CD1c-positive myeloid dendritic cell (primary cell): ENCODE measurements around the gene OR4D1.
"Not testable (repeated sequence)": the region's sequence is repeated elsewhere in the genome, so short reads cannot be mapped to it uniquely, and the experiment has no call there.

Source experiments
- DNase-seq: peaks from one replicate; pipeline ENCODE4 v3.0.0-alpha.2; 2016; ENCODE audit errors: extremely low spot score

Gene OR4D1

GRCh38 chr17:58147930-58148434 is at the start of gene OR4D1:
TSS of gene OR4D1 (plus strand) at chr17:58148384. CDS start at chr17:58155154, 6,770 bp downstream.
- DNase-seq: no peak

- DNase-seq: no peak
Measured at GRCh38 chr17:58100506-58100905, 47.7 kb upstream of the OR4D1 start.

- DNase-seq: not testable (repeated sequence)
Measured at GRCh38 chr17:58101898-58102297, 46.3 kb upstream of the OR4D1 start.

GRCh38 chr17:58105093-58105492 is 43.1 kb upstream of the OR4D1 start:
- DNase-seq: no peak

GRCh38 chr17:58107306-58107705 is 40.9 kb upstream of the OR4D1 start:
- no peak for DNase-seq

GRCh38 chr17:58109197-58109596 is 39.0 kb upstream of the OR4D1 start:
- no peak for DNase-seq

- no peak for DNase-seq
Measured at GRCh38 chr17:58110012-58110411, 38.2 kb upstream of the OR4D1 start.

- no peak for DNase-seq
Measured at GRCh38 chr17:58111676-58112075, 36.5 kb upstream of the OR4D1 start.

- peak; percentile 81 for DNase-seq
Measured at GRCh38 chr17:58112970-58113631, 35.1 kb upstream of the OR4D1 start.

- no peak for DNase-seq
Measured at GRCh38 chr17:58113947-58114346, 34.2 kb upstream of the OR4D1 start.

GRCh38 chr17:58117382-58117781 is 30.8 kb upstream of the OR4D1 start:
- no peak for DNase-seq

- DNase-seq: no peak
Measured at GRCh38 chr17:58119491-58119890, 28.7 kb upstream of the OR4D1 start.

GRCh38 chr17:58120195-58120822 is 27.9 kb upstream of the OR4D1 start:
- DNase-seq: peak; percentile 40

GRCh38 chr17:58121925-58122324 is 26.3 kb upstream of the OR4D1 start:
- peak; percentile 30 for DNase-seq

GRCh38 chr17:58127846-58128245 is 20.3 kb upstream of the OR4D1 start:
- DNase-seq: no peak

GRCh38 chr17:58132697-58133096 is 15.5 kb upstream of the OR4D1 start:
- not testable (repeated sequence) for DNase-seq

GRCh38 chr17:58136669-58137279 is 11.4 kb upstream of the OR4D1 start:
- no peak for DNase-seq

GRCh38 chr17:58141505-58141904 is 6.7 kb upstream of the OR4D1 start:
- no peak for DNase-seq

GRCh38 chr17:58143335-58143734 is 4.8 kb upstream of the OR4D1 start:
- not testable (repeated sequence) for DNase-seq

GRCh38 chr17:58144801-58145200 is 3.4 kb upstream of the OR4D1 start:
- no peak for DNase-seq

- DNase-seq: no peak
Measured at GRCh38 chr17:58148609-58149008, 425 bp downstream of the OR4D1 start.

GRCh38 chr17:58150394-58150793 is 2.2 kb downstream of the OR4D1 start:
- no peak for DNase-seq

GRCh38 chr17:58153046-58153445 is 4.9 kb downstream of the OR4D1 start:
- DNase-seq: no peak
